ENCODE results near the gene SMYD3.

SMYD3 gene

GRCh38 chr1:245810181-245810769 is 696.8 kb downstream of the SMYD3 start:
- peak; percentile 37 for DNase-seq

GRCh38 chr1:245809361-245809760 is 697.7 kb downstream of the SMYD3 start:
- peak; percentile 70 for DNase-seq

GRCh38 chr1:245807954-245808719 is 698.9 kb downstream of the SMYD3 start:
- DNase-seq: no peak

- DNase-seq: no peak
Observed at GRCh38 chr1:245807306-245807705, 699.8 kb downstream of the SMYD3 start.

- peak; percentile 12 for DNase-seq
Observed at GRCh38 chr1:245805532-245805931, 701.5 kb downstream of the SMYD3 start.

GRCh38 chr1:245804696-245805095 is 702.4 kb downstream of the SMYD3 start:
- no peak for DNase-seq

GRCh38 chr1:245803666-245804037 is 703.4 kb downstream of the SMYD3 start:
- no peak for DNase-seq

- no peak for DNase-seq
Observed at GRCh38 chr1:245802941-245803665, 704.0 kb downstream of the SMYD3 start.

- no peak for DNase-seq
Observed at GRCh38 chr1:245800901-245801605, 706.0 kb downstream of the SMYD3 start.

- no peak for DNase-seq
Observed at GRCh38 chr1:245798349-245798711, 708.7 kb downstream of the SMYD3 start.

GRCh38 chr1:245797592-245798348 is 709.3 kb downstream of the SMYD3 start:
- peak; percentile 55 for DNase-seq

- no peak for DNase-seq
Observed at GRCh38 chr1:245791410-245792312, 715.4 kb downstream of the SMYD3 start.

GRCh38 chr1:245790441-245790840 is 716.6 kb downstream of the SMYD3 start:
- DNase-seq: no peak

- DNase-seq: no peak
Observed at GRCh38 chr1:245788886-245789285, 718.2 kb downstream of the SMYD3 start.

GRCh38 chr1:245788269-245788668 is 718.8 kb downstream of the SMYD3 start:
- DNase-seq: no peak

GRCh38 chr1:245786948-245787347 is 720.1 kb downstream of the SMYD3 start:
- no peak for DNase-seq

- DNase-seq: no peak
Observed at GRCh38 chr1:245779797-245780755, 727.0 kb downstream of the SMYD3 start.

- no peak for DNase-seq
Observed at GRCh38 chr1:245777752-245778151, 729.3 kb downstream of the SMYD3 start.

GRCh38 chr1:245776694-245777332 is 730.3 kb downstream of the SMYD3 start:
- DNase-seq: no peak

GRCh38 chr1:245776139-245776538 is 730.9 kb downstream of the SMYD3 start:
- no peak for DNase-seq
